ENCODE measurements around the gene FMNL2. TPM values are rescaled to one million over a fixed set of nuclear protein-coding genes. Genes with fewer than 3 reads are reported as not detected.

The FMNL2 gene
- total RNA-seq, 4 donors from 2014 or later = 23.5 to 28.0 (median 23.8) TPM

GRCh38 chr2:152623076-152623740, 288.2 kb downstream of the FMNL2 start:
- Histone ChIP-seq H3K27ac (replicated peaks in 1 of 4) (no peak overlapping the region), H3K27me3 (no peaks in the 10 kb centered on the region), H3K9me3 (no peaks in the 10 kb centered on the region), H3K4me3 (no peak overlapping the region), H3K4me1 (peaks cover 0 to 9% (median 0%) of the 10 kb centered on the region in 4 donors), H3K36me3 (peaks cover 0 to 37% (median 18%) of the 10 kb centered on the region in 4 donors)
- intact Hi-C loops (cut with DNase I) = no loop called here
- WGBS = 71% methylated on average over 13 of the region's 13 CpGs
- TF ChIP-seq CTCF (IDR thresholded peaks at IDR 0.05) (no peak), POLR2A (IDR thresholded peaks at IDR 0.05; ENCODE audit: low read depth) (no peak), POLR2AphosphoS5 (IDR thresholded peaks at IDR 0.05) (no peak), EP300 (IDR thresholded peaks at IDR 0.05) (no peak)
- no peak for DNase-seq (ENCODE audit: extremely low spot score)

- Histone ChIP-seq H3K27me3 (no peaks in the 10 kb centered on the region), H3K27ac (replicated peaks in 1 of 4) (no peak overlapping the region), H3K4me3 (no peak overlapping the region), H3K9me3 (no peaks in the 10 kb centered on the region), H3K4me1 (peaks cover 0 to 9% (median 0%) of the 10 kb centered on the region in 4 donors), H3K36me3 (peaks cover 0 to 38% (median 19%) of the 10 kb centered on the region in 4 donors)
- intact Hi-C loops (cut with DNase I) = no loop called here
- TF ChIP-seq EP300 (IDR thresholded peaks at IDR 0.05) (no peak), CTCF (IDR thresholded peaks at IDR 0.05) (no peak), POLR2A (IDR thresholded peaks at IDR 0.05; ENCODE audit: low read depth) (no peak), POLR2AphosphoS5 (IDR thresholded peaks at IDR 0.05) (no peak)
- WGBS = 97% methylated on average over 1 of the region's 2 CpGs
- DNase-seq (ENCODE audit: extremely low spot score) = no peak
Observed at GRCh38 chr2:152623775-152624174, 288.8 kb downstream of the FMNL2 start.

GRCh38 chr2:152624805-152625204, 289.8 kb downstream of the FMNL2 start:
- Histone ChIP-seq H3K36me3 (peaks cover 6 to 32% (median 15%) of the 10 kb centered on the region in 4 donors), H3K27me3 (no peaks in the 10 kb centered on the region), H3K4me1 (peaks cover 0 to 6% (median 0%) of the 10 kb centered on the region in 4 donors), H3K4me3 (no peak overlapping the region), H3K9me3 (no peaks in the 10 kb centered on the region), H3K27ac (replicated peaks in 1 of 4) (no peak overlapping the region)
- intact Hi-C loops (cut with DNase I) = no loop called here
- no peak for DNase-seq (ENCODE audit: extremely low spot score)
- TF ChIP-seq POLR2AphosphoS5 (IDR thresholded peaks at IDR 0.05) (no peak), POLR2A (IDR thresholded peaks at IDR 0.05; ENCODE audit: low read depth) (no peak), CTCF (IDR thresholded peaks at IDR 0.05) (no peak), EP300 (IDR thresholded peaks at IDR 0.05) (no peak)
- 69% methylated on average over 3 of the region's 3 CpGs for WGBS

GRCh38 chr2:152626911-152627339, 292.0 kb downstream of the FMNL2 start:
- TF ChIP-seq POLR2AphosphoS5 (IDR thresholded peaks at IDR 0.05) (no peak), POLR2A (IDR thresholded peaks at IDR 0.05; ENCODE audit: low read depth) (no peak)
- intact Hi-C loops (cut with DNase I) = loop anchor here (2.0 kb wide), 1 partner anchor 440 kb away; no protein-coding TSS in a partner anchor
- H3K4me3 ChIP-seq = no peak overlapping the region
- H3K9me3 ChIP-seq = no peaks in the 10 kb centered on the region
- peaks cover 7 to 30% (median 15%) of the 10 kb centered on the region in 4 donors for H3K36me3 ChIP-seq
- WGBS = 52% methylated on average over 4 of the region's 4 CpGs
- peaks cover 0 to 5% (median 0%) of the 10 kb centered on the region in 4 donors for H3K4me1 ChIP-seq
- H3K27ac ChIP-seq (replicated peaks in 1 of 4) = no peak overlapping the region
- no peaks in the 10 kb centered on the region for H3K27me3 ChIP-seq
- DNase-seq (ENCODE audit: extremely low spot score) = no peak

GRCh38 chr2:152627351-152627957, 292.5 kb downstream of the FMNL2 start:
- Histone ChIP-seq H3K36me3 (peaks cover 7 to 35% (median 20%) of the 10 kb centered on the region in 4 donors), H3K4me3 (no peak overlapping the region), H3K4me1 (peaks cover 0 to 5% (median 0%) of the 10 kb centered on the region in 4 donors), H3K27ac (replicated peaks in 1 of 4) (no peak overlapping the region), H3K27me3 (no peaks in the 10 kb centered on the region), H3K9me3 (no peaks in the 10 kb centered on the region)
- TF ChIP-seq CTCF (IDR thresholded peaks at IDR 0.05) (peak; percentile 46 to 52 (median 51)), EP300 (IDR thresholded peaks at IDR 0.05) (no peak), POLR2AphosphoS5 (IDR thresholded peaks at IDR 0.05) (no peak), POLR2A (IDR thresholded peaks at IDR 0.05; ENCODE audit: low read depth) (no peak)
- intact Hi-C loops (cut with DNase I) = loop anchor here (2.0 kb wide), 1 partner anchor 441 kb away; no protein-coding TSS in a partner anchor
- no peak for DNase-seq (ENCODE audit: extremely low spot score)
- 3% methylated on average over 1 of the region's 1 CpG for WGBS

Data from esophagus muscularis mucosa (tissue), 4 donors.